ENCODE results near the gene TENM3. TPM values are rescaled to one million over a fixed set of nuclear protein-coding genes. Genes with fewer than 3 reads are reported as not detected.

The TENM3 gene
- total and polyA plus RNA-seq, 12 donors: 0.20 to 6.6 (median 3.5) TPM

GRCh38 chr4:182585321-182585720 lies 342.1 kb downstream of the TENM3 start:
- intact Hi-C loops (cut with DNase I): no loop called here
- H3K27ac ChIP-seq: no peak overlapping the region
- H3K9me3 ChIP-seq: peaks cover 0 to 13% (median 0%) of the 10 kb centered on the region in 11 donors
- no peak for ATAC-seq
- no peaks in the 10 kb centered on the region for H3K4me1 ChIP-seq
- no peak overlapping the region for H3K4me3 ChIP-seq
- 63 to 64% methylated on average over 7 of the region's 7 CpGs for WGBS, 2 donors
- no peaks in the 10 kb centered on the region for H3K36me3 ChIP-seq
- H3K27me3 ChIP-seq: no peaks in the 10 kb centered on the region
- no peak for DNase-seq
- no peak for TF ChIP-seq CTCF (IDR thresholded peaks at IDR 0.05)

- Histone ChIP-seq H3K4me1 (no peaks in the 10 kb centered on the region), H3K36me3 (no peaks in the 10 kb centered on the region), H3K9me3 (peaks cover 0 to 13% (median 0%) of the 10 kb centered on the region in 11 donors), H3K27ac (no peak overlapping the region), H3K27me3 (no peaks in the 10 kb centered on the region), H3K4me3 (no peak overlapping the region)
- TF ChIP-seq CTCF (IDR thresholded peaks at IDR 0.05): no peak
- no peak for DNase-seq
- WGBS, 2 donors: 75 to 88% methylated on average over 2 of the region's 2 CpGs
- ATAC-seq: no peak
- intact Hi-C loops (cut with DNase I): no loop called here
These were observed 345.9 kb downstream of the TENM3 start for GRCh38 chr4:182589100-182589499.

- ATAC-seq (no peak), DNase-seq (no peak)
- H3K36me3 ChIP-seq: no peaks in the 10 kb centered on the region
- no peaks in the 10 kb centered on the region for H3K27me3 ChIP-seq
- no peaks in the 10 kb centered on the region for H3K4me1 ChIP-seq
- intact Hi-C loops (cut with DNase I): no loop called here
- 65 to 66% methylated on average over 7 of the region's 7 CpGs for WGBS, 2 donors
- no peak overlapping the region for H3K27ac ChIP-seq
- H3K9me3 ChIP-seq: peaks cover 0 to 13% (median 0%) of the 10 kb centered on the region in 11 donors
- TF ChIP-seq CTCF (IDR thresholded peaks at IDR 0.05): no peak
- H3K4me3 ChIP-seq: no peak overlapping the region
These were observed 350.2 kb downstream of the TENM3 start for GRCh38 chr4:182593402-182593801.

GRCh38 chr4:182593864-182594263 lies 350.7 kb downstream of the TENM3 start:
- peaks cover 0 to 9% (median 0%) of the 10 kb centered on the region in 11 donors for H3K9me3 ChIP-seq
- no peak overlapping the region for H3K4me3 ChIP-seq
- H3K27ac ChIP-seq: no peak overlapping the region
- H3K4me1 ChIP-seq: no peaks in the 10 kb centered on the region
- no peaks in the 10 kb centered on the region for H3K27me3 ChIP-seq
- ATAC-seq (no peak), DNase-seq (no peak)
- no peak for TF ChIP-seq CTCF (IDR thresholded peaks at IDR 0.05)
- intact Hi-C loops (cut with DNase I): no loop called here
- no peaks in the 10 kb centered on the region for H3K36me3 ChIP-seq
- WGBS, 2 donors: 59 to 63% methylated on average over 1 of the region's 1 CpG
